Gastrocnemius medialis (tissue), 4 donors: ENCODE results near the gene FCHSD1. TPM values are rescaled to one million over a fixed set of nuclear protein-coding genes. Genes with fewer than 3 reads are reported as not detected.

ENCODE experiments used
- ATAC-seq, 2 donors: fragments of 150-250 bp; one replicate each; pipeline ENCODE4 v1.9.1; 2016
- DNase-seq, 2 donors: peaks; one replicate each; pipeline ENCODE4 v3.0.0-alpha.2; 2019
- H3K27ac ChIP-seq, 4 donors: fragments of 200-600 bp; sonication (generic); 1 replicate in 1 of 4; 2 replicates in 3 of 4; pipeline ENCODE4 v1.5.1; 2016 to 2018; ENCODE audit warnings: mild to moderate bottlenecking in 2 of 4, moderate library complexity in 1 of 4
- H3K27me3 ChIP-seq, 3 donors: fragments of 200-600 bp; sonication (generic) in 2 of 3; 1 replicate in 1 of 3; 2 replicates in 2 of 3; pipeline versions ENCODE4 v1.5.1 to v1.6.0; 2016 to 2019; ENCODE audit warnings: mild to moderate bottlenecking in 1 of 3, moderate library complexity in 1 of 3
- H3K36me3 ChIP-seq, 2 donors: fragments of 200-600 bp; sonication (generic) in 1 of 2; one replicate each; pipeline ENCODE4 v1.5.1; 2017 to 2018
- H3K4me1 ChIP-seq, 2 donors: fragments of 200-600 bp; sonication (generic) in 1 of 2; one replicate each; pipeline ENCODE4 v1.5.1; 2016 to 2017; ENCODE audit warnings: mild to moderate bottlenecking in 2 of 2
- H3K4me3 ChIP-seq, 4 donors: fragments of 200-600 bp; sonication (generic) in 3 of 4; 1 replicate in 1 of 4; 2 replicates in 3 of 4; pipeline ENCODE4 v1.5.1; 2016 to 2019; ENCODE audit warnings: mild to moderate bottlenecking in 2 of 4
- H3K9me3 ChIP-seq, 3 donors: fragments of 200-600 bp; sonication (generic) in 2 of 3; 1 replicate in 1 of 3; 2 replicates in 2 of 3; pipeline ENCODE4 v1.5.1; 2016 to 2019
- POLR2A ChIP-seq, 2 donors: fragments of 450-650 bp; IDR thresholded peaks; one replicate each; pipeline ENCODE4 v1.6.1; 2017; ENCODE audit warnings: antibody characterized with exemption in 2 of 2, mild to moderate bottlenecking in 2 of 2, moderate library complexity in 2 of 2
- in situ Hi-C, 4 donors: fragments of 200-750 bp; cut with MboI; loops; one replicate each; pipeline versions ENCODE4 v1.15.0 to v1.8.0; 2017; ENCODE audit warnings: low sequenced_read_pairs in 4 of 4
- intact Hi-C: fragments of 100-400 bp; cut with DNase I; formaldehyde crosslinking; loops from one replicate; pipeline ENCODE4 v1.15.1; 2023; ENCODE audit warnings: low total_unique reads
- total RNA-seq, 4 donors: library from RNA; depleted of rRNA; stranded (reverse); fragments of >200 nt; gene quantifications; one replicate each; pipeline versions ENCODE4 v1.1.0 to v1.2.3, GENCODE V29; 2016
- TF ChIP-seq, protein P1 (sequence below), 5 experiments: fragments of 450-650 bp in 3 of 5; fragments of 200-600 bp in 2 of 5; sonication (generic) in 2 of 5; IDR thresholded peaks in 4 of 5; conservative IDR thresholded peaks in 1 of 5; 1 replicate in 4 of 5; 2 replicates in 1 of 5; pipeline ENCODE4 v1.5.1; 2016 to 2019; ENCODE audit warnings: antibody characterized with exemption in 5 of 5, mild to moderate bottlenecking in 3 of 5, moderate library complexity in 3 of 5

FCHSD1 gene
- total RNA-seq, 4 donors from 2014 or later = 0.32 to 2.6 (median 0.65) TPM

DNA sequence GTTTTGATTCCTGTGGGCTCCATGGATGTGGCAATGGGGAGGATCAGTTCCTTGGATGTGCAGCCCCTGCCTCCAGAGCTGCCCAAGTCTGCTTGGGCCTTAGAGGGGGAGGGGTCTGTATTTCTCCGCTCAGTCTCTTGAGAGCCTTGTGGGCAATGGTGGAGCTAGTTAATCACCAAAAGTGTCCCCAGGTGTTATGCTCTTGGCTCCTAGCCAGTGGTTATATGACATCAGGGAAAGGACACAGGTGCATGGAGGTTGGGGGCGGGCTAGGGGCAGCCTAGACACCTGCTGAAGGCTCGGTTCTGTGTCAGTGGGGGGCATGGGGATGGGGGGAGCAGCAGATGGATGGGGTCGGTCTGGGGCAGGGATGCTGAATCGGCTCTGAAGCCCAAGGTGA, 43.3 kb upstream of the FCHSD1 start:
- H3K9me3 ChIP-seq = no peaks in the 10 kb centered on the region
- TF ChIP-seq, protein P1, sequence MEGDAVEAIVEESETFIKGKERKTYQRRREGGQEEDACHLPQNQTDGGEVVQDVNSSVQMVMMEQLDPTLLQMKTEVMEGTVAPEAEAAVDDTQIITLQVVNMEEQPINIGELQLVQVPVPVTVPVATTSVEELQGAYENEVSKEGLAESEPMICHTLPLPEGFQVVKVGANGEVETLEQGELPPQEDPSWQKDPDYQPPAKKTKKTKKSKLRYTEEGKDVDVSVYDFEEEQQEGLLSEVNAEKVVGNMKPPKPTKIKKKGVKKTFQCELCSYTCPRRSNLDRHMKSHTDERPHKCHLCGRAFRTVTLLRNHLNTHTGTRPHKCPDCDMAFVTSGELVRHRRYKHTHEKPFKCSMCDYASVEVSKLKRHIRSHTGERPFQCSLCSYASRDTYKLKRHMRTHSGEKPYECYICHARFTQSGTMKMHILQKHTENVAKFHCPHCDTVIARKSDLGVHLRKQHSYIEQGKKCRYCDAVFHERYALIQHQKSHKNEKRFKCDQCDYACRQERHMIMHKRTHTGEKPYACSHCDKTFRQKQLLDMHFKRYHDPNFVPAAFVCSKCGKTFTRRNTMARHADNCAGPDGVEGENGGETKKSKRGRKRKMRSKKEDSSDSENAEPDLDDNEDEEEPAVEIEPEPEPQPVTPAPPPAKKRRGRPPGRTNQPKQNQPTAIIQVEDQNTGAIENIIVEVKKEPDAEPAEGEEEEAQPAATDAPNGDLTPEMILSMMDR (IDR thresholded peaks at IDR 0.05 in 4 of 5, conservative IDR thresholded peaks at IDR 0.05 in 1 of 5) = no peak
- TF ChIP-seq POLR2A (IDR thresholded peaks at IDR 0.05) = no peak
- H3K27ac ChIP-seq = no peak overlapping the region
- no peak for ATAC-seq
- H3K36me3 ChIP-seq = no peaks in the 10 kb centered on the region
- no peak for DNase-seq
- H3K27me3 ChIP-seq = peaks cover 9 to 11% (median 10%) of the 10 kb centered on the region in 3 donors
- in situ Hi-C loops = loop anchor here (5.0 to 25.0 kb wide), 4 partner anchors 190 to 443 kb away; partner anchors contain the start of gene PCDH12 (in 2 of the 4)
- H3K4me3 ChIP-seq = no peak overlapping the region
- intact Hi-C loops = loop anchor here (10.0 kb wide), 1 partner anchor 450 kb away; no protein-coding TSS in a partner anchor
- peaks cover 0 to 4% of the 10 kb centered on the region in 2 donors for H3K4me1 ChIP-seq

DNA sequence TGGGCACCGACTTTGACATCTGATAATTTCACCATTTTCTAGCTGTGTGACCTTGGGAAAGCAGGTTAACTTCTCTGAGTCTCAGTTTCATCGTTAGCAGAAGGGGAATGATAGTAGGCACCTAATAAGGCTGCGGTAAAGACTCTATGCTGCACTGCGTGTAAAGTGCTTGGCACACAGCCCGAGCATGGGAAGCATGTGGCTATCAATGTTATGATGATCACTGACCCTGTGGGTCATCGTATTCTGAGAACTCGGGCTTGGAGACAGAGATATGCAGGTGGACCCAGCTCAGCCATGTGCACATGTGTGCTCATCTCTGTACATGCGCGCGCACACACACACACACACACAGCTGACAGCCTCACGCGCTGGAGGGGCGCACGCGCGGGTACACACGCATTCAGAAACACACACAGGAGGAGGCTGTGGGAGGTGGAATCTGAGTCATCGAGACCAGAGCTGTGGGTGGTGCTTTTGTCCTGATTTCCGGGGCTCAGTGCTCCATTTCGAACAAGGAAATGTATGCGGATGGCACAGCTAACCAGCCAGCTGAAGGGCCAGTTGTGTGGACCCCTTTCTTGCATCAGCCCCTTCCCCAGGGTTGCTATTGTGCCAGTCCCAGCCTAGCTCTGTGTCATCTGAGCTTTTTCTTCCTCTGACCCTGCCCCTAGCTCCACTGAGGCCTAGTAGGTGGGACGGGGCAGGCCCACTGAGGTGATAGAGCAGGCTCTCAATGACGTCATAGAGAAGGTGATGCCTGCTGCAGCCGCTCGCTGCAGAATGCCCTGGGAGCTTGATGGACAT, 41.9 kb upstream of the FCHSD1 start:
- no peak overlapping the region for H3K4me3 ChIP-seq
- H3K9me3 ChIP-seq = no peaks in the 10 kb centered on the region
- DNase-seq (no peak), ATAC-seq (no peak)
- peaks cover 0 to 4% of the 10 kb centered on the region in 2 donors for H3K4me1 ChIP-seq
- H3K27me3 ChIP-seq = peaks cover 0 to 5% (median 3%) of the 10 kb centered on the region in 3 donors
- no peaks in the 10 kb centered on the region for H3K36me3 ChIP-seq
- intact Hi-C loops (loop anchor here (1.0 to 10.0 kb wide), 3 partner anchors 186 to 452 kb away; no protein-coding TSS in a partner anchor), in situ Hi-C loops (loop anchor here (5.0 to 25.0 kb wide), 4 partner anchors 192 to 444 kb away; partner anchors contain the start of gene PCDH12 (in 2 of the 4))
- no peak overlapping the region for H3K27ac ChIP-seq
- TF ChIP-seq POLR2A (IDR thresholded peaks at IDR 0.05) = no peak

DNA sequence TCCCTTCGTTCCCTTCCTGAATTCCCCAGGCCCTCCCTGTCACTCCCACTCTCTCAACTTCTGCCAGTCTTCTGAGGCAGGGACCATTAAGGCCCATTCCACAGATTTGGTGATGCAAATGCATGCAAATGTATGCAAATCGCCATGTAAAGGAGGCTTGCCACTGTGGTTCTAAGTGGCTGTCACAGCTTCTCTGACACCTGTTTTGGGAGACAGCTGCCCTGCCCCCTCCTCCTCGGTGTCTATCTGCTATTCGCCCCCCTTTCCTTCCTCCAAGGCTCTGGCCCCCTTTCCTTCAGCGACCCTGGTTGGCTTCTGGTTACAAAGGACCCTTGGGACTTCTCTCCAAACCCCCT, 41.3 kb upstream of the FCHSD1 start:
- DNase-seq (no peak), ATAC-seq (no peak)
- Histone ChIP-seq H3K27me3 (no peaks in the 10 kb centered on the region), H3K4me3 (peak overlapping the region in 3 of 4 donors; percentile 30 to 50 (median 43)), H3K27ac (no peak overlapping the region), H3K36me3 (no peaks in the 10 kb centered on the region), H3K4me1 (peaks cover 0 to 4% of the 10 kb centered on the region in 2 donors), H3K9me3 (no peaks in the 10 kb centered on the region)
- intact Hi-C loops (loop anchor here (1.0 to 10.0 kb wide), 3 partner anchors 187 to 452 kb away; no protein-coding TSS in a partner anchor), in situ Hi-C loops (loop anchor here (5.0 to 25.0 kb wide), 4 partner anchors 192 to 445 kb away; partner anchors contain the start of gene PCDH12 (in 2 of the 4))
- TF ChIP-seq, protein P1 (IDR thresholded peaks at IDR 0.05 in 4 of 5, conservative IDR thresholded peaks at IDR 0.05 in 1 of 5) = no peak
- TF ChIP-seq POLR2A (IDR thresholded peaks at IDR 0.05) = no peak

DNA sequence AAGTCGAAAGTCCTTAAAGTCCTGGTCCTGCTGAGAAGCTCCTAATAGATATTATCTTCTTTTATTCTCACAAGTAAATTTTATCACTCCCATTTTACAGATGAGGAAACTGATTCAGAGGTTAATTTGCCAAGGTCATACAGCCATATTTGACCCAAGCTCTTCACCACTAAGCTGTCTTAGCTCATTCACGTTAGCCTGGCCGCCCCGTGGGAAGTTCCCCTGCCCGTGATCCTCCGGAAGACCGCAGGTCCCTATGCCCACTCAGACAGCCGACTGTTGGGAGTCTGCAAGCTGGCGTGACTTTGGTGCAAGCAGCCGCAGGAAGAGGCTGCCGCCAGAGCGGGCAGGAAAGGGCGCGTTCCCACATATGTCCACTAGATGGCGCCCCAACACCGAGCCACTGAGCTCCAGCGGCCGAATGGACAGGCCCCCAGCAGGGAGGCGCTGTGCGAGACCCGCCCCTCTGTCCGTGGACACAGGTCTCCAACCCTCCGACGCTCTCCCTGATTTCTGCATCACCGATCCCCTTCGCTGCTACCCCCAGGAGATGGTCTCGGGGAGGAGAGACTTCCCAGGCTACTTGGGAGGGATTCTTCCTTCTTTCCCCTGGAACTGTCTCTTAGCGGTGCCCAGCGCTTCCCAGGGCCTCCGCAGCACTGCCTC, 40.8 kb upstream of the FCHSD1 start:
- intact Hi-C loops (loop anchor here (1.0 to 10.0 kb wide), 3 partner anchors 187 to 453 kb away; no protein-coding TSS in a partner anchor), in situ Hi-C loops (loop anchor here (5.0 to 25.0 kb wide), 4 partner anchors 193 to 445 kb away; partner anchors contain the start of gene PCDH12 (in 2 of the 4))
- peak; percentile 48 to 69 for DNase-seq
- H3K27ac ChIP-seq = no peak overlapping the region
- peak; percentile 88 to 96 for ATAC-seq
- no peaks in the 10 kb centered on the region for H3K27me3 ChIP-seq
- TF ChIP-seq POLR2A (IDR thresholded peaks at IDR 0.05) = no peak
- TF ChIP-seq, protein P1 (IDR thresholded peaks at IDR 0.05 in 4 of 5, conservative IDR thresholded peaks at IDR 0.05 in 1 of 5) = peak; percentile 94 to 99 (median 98)
- H3K4me1 ChIP-seq = peaks cover 0 to 4% of the 10 kb centered on the region in 2 donors
- H3K36me3 ChIP-seq = no peaks in the 10 kb centered on the region
- no peaks in the 10 kb centered on the region for H3K9me3 ChIP-seq
- H3K4me3 ChIP-seq = peak overlapping the region in 3 of 4 donors; percentile 30 to 50 (median 43)
